T-helper 2 cell (primary cell): Measurements from ENCODE around the gene SYNCRIP.
"Not testable (repeated sequence)": the region's sequence is repeated elsewhere in the genome, so short reads cannot be mapped to it uniquely, and the experiment has no call there.

Experiments
- DNase-seq, 5 experiments: peaks; one replicate each; pipeline versions ENCODE4 v3.0.0 to v3.0.0-alpha.2; 2012 to 2022
- total RNA-seq, 2 donors: gene quantifications; one replicate each; lab custom pipeline; 2026; lab: John Stamatoyannopoulos, UW

SYNCRIP gene
- 69.4 to 73.0 reads per million in 2 donors for total RNA-seq

DNA sequence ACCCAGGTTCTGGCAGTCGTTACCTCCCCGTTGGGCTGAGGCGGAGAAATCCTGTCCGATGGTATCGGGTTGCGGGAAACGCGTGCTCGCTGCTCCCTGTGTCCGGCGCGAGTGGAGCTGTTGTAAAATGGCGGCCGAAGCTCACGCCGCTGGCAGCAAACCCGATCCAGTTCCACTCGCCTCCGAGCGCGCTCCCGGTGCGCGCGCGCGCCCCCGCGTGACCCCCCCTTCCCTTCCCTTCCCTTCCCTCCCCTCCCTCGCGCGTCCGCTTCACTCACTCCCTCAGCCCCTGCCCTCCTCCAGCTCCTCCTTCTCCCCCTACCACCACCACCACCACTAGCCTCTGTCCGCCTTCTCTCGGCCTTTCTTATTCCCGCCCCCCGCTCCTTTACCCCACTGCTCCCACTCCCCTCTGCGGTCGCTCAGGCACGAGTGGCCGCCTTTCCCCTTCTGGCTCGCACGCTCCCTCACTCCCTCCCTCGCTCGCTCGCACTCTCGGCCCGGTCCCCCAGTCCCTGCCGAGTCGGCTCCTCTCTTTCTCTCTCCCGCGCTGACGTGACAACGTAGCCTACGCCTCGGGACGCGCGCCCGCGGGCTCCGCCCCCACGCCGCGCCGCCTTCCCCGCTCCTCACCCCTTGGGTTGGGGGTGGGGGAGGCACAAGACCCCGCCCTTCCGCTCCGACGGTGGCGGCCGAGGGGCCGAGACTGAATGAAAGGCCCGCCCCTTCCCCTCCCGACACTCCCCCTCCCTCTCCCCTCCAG lies at the start of gene SYNCRIP:
Gene SYNCRIP (minus strand): TSS at position 113 of the 763 bp plus-strand sequence. CDS start 1,447 bp downstream, outside the sequence.
- DNase-seq, result peak; percentile 97 to 99 (median 97)

DNA sequence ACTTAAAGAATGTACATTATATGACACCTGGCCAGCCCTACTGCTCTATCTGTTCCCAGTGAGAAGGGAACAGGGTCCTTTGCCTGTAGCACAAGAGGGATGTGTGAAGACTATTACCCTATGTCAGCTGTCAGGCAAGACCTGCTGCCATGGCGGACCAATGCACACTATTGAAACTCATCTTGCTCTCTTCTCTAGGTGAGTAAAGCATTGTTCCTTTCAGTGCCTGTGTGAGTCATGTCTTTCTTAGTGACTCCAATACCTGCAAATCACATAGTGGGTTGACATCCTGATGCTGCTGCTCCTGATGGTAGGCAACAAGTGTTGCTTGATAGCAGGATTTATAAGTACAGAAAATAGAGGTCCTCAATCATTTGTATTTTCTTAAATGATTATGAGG lies 48.8 kb upstream of the SYNCRIP start:
- no peak for DNase-seq

DNA sequence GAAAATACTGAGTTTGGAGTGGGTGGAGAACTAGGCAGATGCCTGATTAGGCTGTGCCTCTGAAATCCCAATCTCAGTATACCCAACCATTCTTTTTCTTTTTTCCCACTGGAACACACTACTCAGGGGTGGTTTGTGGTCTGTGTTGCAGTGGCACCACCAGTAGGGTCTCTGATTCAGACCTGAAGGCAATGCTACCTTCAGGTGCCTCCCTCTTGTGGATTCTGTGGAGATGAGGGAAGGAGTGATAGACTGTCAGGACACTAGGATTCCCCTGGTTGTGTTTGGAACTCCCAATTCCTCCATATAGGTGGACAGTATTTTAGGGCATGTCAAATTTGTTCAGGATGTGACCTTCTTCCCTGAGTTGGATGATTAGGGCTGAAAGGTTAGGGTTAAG lies 47.4 kb upstream of the SYNCRIP start:
- no peak for DNase-seq

DNA sequence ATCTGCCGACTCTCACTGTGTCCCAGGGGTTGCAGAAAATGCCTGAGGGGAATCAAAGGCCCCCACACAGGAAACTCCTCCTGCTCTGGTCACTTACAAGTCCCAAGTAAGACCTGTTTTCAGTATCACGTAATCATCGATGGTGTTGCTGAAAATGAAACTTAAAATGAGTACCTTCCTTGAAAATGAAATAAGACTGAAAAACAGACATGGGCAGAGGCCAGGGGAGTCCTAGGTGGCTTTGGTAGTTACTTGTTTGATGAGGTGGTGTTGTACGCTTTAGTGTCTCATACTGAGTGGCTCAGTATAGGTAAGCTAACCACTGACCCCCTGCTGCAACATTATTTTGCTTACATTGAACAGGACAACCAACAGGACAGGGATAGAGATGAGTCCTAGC lies 43.0 kb upstream of the SYNCRIP start:
- peak in 1 of 5 experiments; percentile 44 for DNase-seq

DNA sequence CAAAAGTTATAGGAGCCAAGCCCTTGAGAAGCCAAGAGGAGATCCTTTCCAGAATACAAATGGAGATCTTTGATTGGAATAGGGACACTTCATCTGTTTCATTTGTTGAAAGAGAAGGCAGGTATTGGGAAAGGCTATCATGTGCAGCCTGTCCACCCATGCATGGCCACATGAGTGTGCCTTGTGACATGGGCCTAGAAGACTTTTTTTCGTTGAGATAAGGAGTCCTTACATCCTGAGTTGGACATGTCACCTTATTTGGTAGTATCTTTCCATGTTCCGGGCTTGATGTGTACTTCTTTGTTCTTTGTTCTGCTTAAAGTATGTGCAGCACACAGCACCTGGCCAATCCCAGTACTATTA lies 42.1 kb upstream of the SYNCRIP start:
- no peak for DNase-seq

DNA sequence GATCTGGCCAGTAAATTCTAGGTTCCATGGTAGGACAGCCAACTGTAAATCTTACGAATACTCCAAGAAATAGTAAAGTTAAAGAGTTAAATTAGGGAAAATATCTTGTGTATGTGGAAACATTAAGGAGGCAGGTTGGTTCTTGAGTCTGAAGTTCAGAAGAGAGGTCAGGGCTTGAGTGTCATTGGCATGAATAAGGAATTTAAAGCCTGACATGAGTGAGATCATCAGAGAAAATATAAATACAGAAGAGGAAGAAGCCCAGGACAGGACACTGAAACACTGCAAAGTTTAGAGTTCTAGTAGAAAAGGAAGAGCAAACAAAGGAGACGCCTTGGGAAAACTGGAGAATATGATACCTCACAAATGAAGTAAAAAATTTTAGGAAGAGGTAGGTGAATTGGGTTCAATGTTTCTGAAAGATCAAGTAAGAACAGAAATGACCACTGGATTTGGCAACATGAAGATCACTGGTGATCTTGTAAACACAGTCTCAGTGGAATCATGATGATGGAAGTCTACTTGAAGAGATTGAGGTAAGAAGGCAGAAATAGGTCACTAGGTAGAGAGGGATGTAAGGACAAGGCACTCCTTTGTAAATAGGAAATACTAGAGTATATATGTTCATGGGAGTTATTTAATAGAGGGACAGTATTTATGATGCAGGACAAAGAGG lies 41.6 kb upstream of the SYNCRIP start:
- DNase-seq, result no peak

DNA sequence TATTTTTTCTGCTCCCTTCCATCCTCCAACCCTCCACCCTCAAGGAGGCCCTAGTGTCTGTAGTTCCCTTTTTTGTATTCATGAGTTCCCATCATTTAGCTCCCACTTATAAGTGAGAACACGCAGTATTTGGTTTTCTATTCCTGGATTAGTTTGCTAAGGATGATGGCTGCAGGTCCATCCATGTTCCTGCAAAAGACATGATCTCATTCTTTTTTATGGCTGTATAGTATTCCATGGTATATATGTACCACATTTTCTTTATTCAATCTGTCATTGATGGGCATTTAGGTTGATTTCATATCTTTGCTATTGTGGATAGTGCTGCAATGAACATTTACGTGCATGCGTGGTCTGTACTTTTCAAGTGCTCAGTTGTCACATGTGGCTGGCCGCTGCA lies 39.2 kb upstream of the SYNCRIP start:
- DNase-seq, result not testable (repeated sequence)

DNA sequence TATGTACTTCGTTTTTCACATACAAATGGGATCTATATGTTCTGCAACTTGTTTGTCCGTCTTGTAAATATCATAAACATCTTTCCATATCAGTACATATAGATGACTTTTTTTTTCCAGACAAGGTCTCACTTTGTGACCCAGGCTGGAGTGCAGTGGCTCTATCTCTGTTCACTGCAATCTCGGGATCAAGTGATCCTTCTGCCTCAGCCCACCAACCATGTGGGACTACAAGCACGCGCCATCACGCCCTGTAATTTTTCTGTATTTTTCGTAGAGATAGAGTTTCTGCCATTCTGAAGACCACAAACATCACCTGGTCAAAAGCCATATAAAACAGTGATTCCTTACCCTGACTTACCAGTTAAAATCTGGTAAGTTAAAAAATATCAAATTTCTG lies 37.7 kb upstream of the SYNCRIP start:
- DNase-seq, result peak in 1 of 5 experiments; percentile 24

DNA sequence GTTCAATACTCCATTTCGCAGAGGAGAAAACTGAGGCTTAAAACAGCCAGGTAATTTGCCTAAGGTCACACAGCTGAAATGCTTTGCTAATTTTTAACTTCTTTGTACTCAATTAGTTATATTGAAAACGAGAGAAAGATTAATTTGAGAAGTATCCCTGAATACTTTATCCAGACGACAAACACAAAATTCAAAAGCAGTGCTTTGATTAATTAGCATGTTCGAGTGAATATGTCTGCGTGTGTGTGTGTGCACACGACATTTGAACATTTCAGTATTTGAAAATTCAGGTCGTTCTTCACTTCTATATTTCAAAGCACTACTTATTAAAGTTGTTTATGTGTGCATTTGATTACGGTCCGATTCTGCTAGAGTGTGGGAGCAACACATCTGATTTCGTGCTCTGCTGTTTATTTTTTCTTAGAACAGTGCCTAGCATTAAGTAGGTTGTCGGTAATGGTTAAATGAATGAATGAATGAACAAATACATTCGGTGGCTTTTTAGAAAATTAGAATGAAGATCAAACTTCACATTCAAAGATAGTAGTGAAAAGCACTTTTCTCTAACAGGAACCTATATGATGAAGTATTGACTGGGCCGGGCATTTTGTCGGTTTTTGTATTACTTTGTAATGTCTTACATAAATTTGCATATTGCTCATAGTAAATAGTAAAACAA lies 36.9 kb upstream of the SYNCRIP start:
- peak in 1 of 5 experiments; percentile 31 for DNase-seq

DNA sequence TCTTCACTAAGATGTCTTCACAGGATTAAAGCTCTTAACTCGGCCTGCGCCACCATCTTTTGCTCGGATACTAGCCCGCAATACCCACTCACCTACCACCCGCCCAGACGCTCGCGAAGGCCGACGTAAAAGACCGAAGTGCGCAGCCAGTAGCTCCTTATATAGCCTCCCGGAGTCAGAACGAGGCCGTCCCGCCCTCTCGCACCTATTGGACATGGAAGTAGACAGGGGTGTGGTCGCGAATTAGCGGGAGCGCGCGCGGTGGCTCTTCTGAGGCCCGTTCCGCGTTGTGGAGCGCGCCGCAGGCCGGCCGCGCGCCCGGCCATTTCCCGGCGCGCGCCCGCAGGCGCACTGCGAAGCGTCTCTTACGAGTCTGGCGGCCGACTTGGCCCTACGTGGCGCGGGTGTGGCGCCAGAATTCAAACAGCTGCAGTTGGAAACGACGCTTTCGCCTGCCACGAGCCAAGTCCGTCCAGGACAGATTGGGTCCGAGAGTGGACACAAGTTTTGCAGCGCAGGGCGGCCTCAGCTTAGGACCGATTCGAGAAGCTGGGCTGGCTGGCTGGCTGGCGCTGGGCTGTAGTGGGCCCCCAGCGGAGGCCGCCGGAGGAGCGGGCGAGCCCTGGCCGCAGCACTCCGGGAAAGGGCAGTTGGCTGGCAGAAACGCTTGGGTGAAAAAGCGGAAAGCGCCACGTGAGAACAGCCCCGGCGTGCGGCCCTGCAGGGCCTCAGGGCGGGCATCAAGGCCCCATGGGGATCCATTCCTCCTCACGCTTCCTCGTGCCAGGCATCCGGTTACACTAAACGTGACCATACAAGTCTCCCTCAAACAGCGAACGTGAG lies 36.1 kb upstream of the SYNCRIP start:
- DNase-seq, result peak; percentile 94 to 99 (median 96)

DNA sequence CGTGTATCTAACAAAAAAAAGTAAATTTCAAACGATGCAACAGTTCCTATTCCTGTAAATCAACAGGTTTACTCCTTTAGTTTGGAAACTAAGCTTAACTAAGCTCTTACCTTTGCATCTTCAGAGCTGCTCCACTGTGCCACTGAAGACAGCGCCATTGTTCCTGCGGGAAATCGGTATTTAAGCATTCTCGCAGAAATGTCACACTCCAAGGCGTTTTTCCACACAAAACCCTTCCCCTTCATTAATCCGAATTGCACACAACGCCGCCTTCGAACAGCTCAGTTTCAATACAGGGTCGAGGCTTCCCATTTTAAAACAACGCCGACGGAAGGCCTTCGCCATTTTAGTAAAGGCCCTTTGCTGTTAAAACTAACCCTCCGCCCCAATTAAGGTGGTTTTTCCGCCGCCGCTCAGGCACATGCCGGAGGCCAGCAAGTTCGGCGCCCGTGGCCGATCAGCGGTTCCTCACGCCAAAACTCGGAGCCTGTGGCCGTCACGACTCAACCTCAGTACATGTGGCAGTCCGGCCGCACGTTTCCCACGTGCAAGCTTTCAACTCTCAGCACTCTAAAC lies 35.4 kb upstream of the SYNCRIP start:
- DNase-seq, result no peak

DNA sequence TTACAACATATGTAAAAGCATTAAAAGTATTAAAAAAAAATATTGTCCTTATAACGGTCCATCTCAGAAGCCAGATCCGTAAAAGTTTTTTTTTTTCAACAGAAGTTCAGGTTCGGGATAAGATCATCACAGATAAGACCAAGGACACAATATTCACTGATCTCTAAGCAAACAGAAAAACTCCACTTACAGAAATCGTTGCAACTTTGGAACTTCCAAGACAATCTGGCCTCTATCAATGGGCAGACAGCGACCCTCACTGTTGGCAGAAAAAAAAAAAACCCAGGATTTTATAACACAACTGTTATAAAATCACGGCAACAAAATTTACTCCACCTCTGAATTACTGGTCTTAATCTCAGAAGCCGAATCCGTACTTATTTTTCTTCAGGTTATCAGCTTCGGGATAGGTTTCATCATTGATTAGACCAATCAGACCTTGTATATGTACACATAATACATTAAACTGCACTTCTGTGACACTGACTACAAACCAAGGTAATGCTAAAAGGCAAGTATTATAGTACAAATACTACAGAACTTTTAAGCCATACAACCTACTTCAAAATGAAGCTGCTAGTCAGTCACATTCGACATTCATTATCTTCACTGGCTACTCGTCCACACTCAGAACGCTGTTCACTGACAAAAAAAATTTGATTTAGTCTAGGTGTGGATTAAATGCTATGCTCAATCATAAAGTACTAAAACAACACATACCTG lies 34.7 kb upstream of the SYNCRIP start:
- peak in 1 of 5 experiments; percentile 58 for DNase-seq

DNA sequence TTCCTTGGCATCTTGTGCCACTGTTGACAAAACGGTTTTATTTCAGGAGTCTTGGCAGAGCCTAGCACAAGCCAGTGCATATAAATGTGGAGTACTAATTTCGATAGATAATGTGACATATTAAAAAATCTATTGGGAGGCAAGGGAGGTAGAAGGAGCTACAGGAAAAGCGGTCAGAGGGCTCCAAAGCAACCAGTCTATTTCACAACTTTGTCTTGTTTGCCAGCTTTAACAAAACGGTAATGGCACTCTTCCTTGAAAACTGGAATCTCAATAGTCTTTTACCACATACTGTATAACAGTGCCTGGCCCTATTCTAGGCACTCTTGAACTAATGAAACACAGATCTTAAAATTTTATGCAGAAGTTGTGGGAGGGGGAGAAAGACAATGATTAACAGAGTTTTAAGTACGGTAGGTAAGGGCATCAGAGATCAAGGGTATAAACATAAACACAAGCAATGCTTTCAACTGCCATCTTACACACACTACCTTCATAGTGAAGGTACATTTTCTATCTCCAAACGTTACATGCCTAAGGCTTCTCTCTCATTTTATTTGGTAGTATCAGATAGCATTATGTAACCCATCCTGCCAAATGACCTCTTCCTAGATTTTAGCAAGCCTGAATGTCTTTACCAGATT lies 33.5 kb upstream of the SYNCRIP start:
- no peak for DNase-seq

DNA sequence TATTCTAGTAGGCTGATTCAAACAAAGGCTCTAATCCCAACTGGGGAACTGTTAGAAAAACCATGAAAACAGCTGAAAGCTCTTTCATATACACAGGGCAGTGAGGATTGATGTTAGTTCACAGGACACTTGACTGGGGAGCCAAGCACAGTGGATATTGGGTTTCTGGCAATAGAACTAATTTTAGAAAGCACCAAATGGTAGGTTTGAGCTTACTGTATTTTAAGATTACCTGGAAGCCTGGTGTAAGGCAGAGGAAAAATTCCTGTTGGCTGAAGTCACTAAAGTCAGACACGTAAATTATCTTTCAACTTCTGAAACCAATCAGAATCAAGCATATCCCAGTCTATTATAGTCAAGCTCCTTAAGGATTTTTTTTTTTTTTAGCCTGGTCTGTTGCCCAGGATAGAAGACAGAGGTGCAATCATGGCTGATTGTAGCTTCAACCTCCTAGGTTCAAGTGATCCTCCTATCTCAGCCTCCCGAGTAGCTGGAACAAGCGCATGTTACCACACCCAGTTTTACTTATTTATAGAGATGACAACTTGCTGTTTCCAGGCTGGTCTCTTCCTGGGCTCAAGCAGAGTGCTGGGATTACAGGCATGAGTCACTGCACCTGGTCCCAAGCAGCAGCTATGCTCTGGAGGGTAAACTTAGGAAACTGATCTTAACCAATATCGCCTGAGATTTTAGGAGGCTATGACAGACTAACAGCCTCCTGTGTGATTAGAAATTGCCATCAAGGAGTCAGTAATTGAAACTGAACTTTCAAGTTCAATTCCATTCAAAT lies 32.5 kb upstream of the SYNCRIP start:
- no peak for DNase-seq

DNA sequence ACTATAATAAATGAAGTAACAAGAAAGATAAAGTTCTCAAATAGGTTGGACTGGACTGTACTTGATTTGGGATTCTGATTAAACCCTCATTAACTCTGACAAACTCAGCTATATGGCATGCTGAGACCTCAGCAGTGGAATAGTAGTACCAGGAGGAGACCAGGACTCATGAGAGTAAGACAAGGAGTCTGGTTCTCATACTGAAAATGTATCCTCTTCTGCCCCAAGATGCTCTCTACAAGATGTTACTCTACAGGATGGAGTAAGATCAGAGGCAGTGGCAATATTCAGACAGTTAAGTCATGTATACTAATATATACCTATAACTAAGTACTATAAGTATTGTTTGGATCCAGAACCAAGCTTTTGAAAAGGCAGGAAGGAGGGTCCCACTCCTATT lies 31.9 kb upstream of the SYNCRIP start:
- no peak for DNase-seq

DNA sequence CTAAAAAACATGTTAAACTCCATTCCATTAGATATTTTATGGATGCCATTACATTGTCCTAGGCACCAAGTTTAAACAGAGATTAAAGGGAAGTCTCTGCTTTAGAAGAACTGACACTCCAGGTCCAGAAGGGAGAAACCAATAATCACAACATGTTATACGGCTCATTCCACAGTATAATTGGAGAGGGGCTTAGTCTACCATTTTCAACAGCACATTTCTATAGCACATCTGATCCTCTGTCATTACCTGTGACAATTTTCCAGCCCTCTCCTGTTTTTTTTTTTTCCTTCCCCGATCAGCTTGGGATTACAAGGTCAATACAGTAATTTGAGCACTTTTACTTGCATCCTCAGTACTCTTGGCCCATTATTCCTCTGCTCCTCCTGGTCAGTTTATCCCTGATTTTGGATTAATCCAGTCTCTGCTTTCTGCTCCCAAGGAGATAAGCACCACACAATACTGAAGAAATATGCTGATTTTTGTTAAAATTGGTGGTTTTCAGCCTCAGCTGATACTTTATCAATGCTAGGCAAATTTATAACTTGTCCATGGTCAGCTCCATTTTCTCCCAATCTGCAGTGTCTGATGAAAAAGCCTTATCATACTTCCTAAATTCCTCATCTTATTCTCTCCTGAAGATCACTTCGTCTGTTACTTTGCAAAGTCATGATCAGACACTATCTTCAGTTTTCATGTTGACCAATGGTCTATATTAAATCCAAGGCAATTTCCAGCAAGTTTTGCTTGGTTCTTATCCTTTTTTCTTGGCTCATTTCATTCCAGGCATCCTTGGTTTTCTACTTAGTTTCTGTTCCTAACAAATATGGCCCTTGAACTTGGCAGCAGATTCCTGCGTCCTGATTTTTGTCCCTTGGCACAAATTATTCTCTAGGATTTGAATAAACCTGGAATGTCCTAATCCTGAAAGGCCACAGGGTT lies 30.8 kb upstream of the SYNCRIP start:
- no peak for DNase-seq

DNA sequence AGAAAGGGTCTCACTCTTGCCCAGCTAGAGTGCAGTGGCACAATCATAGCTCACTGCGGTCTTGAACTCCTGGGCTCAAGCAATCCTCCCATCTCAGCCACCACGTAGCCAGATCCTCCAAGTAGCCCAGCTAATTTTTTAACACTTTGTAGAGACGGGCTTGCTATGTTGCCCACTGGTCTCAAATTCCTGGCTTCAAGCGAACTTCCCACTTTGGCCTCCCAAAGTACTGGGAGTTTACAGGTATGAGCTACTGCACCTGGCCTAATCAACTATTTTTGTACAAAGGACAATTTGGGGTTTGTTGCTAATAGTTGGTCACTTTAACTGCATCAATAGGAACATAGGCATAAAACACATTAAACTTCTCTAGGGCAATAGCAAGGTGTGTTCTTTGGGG lies 29.9 kb upstream of the SYNCRIP start:
- no peak for DNase-seq

DNA sequence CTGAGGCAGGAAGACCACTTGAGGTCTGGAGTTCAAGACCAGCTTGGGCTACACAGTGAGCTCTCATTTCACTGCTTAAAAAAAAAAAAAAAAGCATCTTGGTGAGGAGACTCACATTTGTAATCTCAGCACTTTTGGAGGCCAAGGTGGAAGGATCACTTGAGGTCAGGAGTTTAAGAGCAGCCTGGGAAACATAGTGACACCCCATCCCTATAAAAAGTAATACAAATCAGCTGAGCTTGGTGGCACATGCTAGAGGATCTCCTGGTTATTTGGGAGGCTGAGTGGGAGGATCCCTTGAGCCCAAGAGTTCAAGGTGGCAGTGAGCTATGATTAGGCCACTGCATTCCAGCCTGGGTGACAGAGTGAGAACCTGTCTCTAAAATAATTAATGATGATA lies 29.4 kb upstream of the SYNCRIP start:
- DNase-seq, result no peak

DNA sequence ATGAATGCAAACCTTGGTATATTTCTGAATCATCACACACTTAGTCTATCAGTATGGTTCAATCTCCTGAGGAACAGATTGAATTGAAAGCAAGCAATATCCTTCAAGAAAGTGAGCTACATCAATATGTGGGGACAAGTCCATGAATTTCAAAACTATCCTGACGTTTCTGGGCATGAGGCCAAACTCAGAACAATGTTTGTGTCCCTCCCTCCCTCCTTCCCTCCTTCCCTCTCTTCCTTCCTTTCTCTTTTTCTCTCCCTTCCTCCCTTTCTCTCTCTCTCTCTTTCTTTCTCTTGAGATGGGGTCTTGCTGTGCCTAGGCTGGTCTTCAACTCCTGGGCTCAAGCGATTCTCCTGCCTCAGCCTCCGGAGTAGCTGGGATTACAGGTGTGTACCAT lies 27.9 kb upstream of the SYNCRIP start:
- DNase-seq, result no peak
